HG03575 (cell line): Measurements from ENCODE around the gene CDHR2.

Experiments
- ATAC-seq: cut with Tn5 transposase; IDR thresholded peaks from one replicate; pipeline ENCODE4 v1.9.1; 2021; ENCODE audit not compliant: unreplicated experiment, insufficient number of reproducible peaks, low FRiP score; ENCODE audit errors: extremely low read depth

The CDHR2 gene

DNA sequence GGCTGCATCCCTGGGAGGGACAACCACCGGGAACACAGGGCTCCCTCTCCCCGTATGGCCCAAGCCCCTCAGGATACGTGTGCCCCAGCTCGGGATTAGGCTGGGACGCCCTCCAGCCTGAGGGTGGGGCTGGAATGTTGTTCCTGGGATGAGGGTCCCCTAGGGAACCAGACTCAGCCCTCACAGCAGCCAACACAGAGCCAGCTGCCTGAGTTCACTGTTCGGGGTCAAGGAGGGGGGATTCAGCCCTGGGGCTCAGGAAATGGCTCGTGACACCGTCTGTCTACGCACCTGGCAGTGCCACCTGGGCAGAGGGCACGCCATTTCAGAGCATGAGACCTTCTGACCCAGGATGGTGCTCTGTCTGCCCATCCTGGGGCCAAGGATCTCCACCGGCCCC lies 20.8 kb upstream of the CDHR2 start:
- ATAC-seq, result no peak

DNA sequence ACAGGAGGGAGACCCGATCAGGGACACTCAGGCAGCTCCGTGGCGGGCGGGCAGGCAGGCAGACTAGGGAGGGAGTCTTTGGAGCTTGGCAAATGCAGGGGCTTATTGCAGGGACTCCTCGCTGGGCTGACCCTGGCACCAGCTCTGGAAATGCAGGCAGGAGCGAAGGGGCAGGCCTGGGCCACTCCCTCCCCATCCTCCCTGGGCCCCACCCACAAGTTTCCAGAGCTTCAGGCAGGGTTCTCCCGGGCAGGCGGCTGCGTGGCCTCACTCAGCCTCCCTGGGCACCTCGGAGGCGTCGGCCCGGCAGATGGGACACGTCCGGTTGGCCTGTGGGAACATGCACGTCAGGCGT lies 20.4 kb upstream of the CDHR2 start:
- no peak for ATAC-seq

DNA sequence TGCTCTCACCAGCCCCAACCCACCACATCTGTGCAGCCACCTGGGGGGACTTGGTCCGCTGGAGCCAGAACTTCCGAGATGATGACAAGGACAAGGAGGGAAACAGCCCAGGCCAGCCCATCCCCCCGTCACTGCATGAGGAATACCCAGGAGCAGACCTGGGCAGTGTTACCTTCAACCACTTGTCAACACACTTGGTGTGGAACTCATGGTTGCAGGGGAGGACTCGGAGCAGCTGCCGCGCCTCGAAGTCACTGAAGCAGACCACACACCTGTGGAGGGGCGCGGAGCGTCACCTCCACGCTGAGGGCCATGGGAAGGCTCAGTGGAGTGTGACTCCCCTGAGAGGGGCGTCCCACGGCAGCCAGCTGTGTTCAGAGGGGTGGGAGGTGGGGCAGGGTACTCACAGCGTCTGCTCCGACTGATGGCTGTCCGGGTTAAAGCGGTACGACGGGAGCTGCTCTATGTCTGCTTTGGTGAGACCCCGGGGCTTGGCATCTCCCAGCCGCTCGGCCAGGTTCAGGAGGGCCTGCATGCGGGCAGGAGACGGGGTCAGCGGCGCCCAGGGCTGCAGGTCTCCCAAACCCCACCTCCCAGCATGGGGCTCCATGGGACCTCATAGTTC lies 19.9 kb upstream of the CDHR2 start:
- ATAC-seq, result no peak

DNA sequence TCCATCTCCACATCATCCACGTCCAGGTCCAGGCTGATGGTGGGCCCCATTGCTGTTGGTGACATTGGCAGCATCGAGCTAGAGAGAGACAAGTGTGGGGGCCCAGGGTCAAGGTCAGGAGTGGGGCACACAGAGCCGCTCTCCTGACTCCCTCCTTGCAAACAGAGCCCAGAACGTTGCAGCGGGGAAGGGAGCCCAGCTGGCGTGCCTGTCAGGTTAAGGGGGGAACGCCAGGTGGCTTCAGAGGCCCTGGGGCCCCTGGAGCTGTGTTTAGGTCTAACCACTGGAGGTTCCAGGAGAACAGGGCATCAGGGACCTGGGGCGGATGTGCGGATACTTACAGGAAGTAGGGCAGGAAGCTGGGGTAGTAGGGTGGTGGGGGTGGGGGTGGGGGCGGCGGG lies 19.4 kb upstream of the CDHR2 start:
- no peak for ATAC-seq

GRCh38 chr5:176530393-176530982 lies 18.7 kb upstream of the CDHR2 start:
- ATAC-seq, result no peak

GRCh38 chr5:176530983-176531901 lies 17.9 kb upstream of the CDHR2 start:
- ATAC-seq, result no peak

DNA sequence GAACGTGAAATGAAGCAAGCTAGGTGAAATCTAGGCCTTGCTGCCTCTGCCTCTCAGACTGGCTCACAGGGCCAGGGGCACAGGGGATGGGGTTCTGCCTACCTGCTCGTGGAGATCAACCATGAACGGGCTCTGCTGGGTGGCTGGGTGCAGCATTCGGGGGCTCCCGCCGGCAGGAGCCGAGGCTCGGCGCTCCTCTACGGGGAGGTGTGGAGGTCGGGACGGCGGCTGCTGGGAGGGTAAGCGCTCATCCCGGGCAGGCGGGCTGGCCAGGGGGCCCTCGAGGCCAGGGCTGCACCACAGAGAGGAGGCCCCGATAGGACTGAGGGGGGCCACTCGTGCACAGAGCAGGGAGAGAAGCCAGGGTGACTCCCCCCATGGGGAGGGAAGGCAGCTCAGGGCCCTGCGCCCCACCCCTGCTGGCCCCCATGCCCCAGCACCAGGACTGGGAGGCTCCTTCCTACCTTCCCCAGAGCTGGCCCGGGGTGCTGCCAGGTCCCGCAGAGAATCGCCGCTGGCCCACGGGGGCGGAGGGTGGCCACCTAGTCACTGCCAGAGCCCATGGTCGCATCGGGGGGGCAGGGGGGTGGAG lies 17.1 kb upstream of the CDHR2 start:
- no peak for ATAC-seq

DNA sequence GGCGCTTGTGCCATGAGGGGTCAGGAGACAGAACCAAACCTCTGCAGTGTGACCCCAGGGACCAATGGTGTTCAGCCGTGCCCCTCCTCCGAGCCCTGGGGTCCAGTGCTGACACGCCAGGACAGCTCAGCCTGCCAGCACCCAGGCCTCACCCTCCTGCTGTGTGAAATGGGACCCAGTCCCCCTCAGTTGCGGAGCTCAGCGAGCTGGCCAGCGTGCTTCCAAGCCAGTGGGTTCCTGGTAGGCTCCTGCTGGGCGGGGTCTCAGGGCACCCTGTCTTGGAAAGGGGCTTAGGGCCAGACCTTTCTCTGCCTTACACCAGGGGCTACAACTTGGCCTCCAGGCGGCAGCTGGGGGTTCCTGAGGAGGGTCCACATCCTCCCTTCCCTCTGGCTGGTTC lies 16.3 kb upstream of the CDHR2 start:
- ATAC-seq, result no peak

- no peak for ATAC-seq
Measured at GRCh38 chr5:176533390-176533789, 15.8 kb upstream of the CDHR2 start.

GRCh38 chr5:176533894-176534611 lies 15.1 kb upstream of the CDHR2 start:
- ATAC-seq, result no peak

DNA sequence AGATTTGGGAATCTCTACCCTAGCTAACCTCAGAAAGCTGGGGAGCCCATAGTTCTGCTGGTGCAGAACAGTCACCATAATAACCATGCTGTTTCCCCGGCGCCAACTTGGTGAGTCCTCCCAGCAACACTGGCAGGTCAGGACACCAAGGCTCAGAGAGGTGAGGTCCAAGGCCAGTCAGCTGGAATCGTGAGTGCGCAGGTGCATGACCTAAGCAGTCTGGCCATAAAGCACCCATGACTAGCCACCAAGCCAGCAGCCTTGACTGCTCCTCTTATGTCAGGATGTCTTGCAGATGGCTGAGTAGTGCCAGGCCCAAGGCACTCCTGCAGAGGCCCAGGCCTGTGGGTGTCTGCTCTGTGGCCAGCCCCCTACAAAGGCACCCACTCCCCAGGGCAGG lies 14.5 kb upstream of the CDHR2 start:
- ATAC-seq, result no peak

DNA sequence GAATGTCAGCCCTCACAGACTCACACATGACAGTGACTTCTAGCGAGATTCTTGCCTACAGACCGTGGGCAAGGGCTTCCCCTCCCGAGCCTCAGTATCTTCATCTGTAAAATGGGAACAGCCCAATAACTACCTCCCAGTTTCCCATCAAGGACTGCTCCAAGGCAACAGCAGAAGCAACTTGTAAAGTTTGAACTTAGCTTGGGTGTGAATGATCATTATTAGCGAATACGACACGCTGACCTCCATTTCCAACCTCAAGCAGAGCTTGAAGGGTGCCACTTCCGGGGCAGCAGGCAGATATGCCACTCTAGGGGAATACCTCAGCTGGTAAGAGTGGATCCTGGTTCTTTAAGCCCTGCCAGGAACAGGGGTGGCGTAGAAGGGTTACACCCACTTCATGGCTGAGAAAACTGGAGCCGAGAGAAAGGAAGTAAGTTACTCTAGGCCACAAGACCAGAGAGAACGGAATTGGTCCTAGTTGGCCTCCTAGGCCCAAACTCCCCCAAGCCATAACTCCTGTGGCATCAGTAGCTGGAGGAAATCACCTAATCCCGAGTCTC lies 14.0 kb upstream of the CDHR2 start:
- no peak for ATAC-seq

- ATAC-seq, result no peak
Measured at GRCh38 chr5:176535664-176536131, 13.4 kb upstream of the CDHR2 start.

DNA sequence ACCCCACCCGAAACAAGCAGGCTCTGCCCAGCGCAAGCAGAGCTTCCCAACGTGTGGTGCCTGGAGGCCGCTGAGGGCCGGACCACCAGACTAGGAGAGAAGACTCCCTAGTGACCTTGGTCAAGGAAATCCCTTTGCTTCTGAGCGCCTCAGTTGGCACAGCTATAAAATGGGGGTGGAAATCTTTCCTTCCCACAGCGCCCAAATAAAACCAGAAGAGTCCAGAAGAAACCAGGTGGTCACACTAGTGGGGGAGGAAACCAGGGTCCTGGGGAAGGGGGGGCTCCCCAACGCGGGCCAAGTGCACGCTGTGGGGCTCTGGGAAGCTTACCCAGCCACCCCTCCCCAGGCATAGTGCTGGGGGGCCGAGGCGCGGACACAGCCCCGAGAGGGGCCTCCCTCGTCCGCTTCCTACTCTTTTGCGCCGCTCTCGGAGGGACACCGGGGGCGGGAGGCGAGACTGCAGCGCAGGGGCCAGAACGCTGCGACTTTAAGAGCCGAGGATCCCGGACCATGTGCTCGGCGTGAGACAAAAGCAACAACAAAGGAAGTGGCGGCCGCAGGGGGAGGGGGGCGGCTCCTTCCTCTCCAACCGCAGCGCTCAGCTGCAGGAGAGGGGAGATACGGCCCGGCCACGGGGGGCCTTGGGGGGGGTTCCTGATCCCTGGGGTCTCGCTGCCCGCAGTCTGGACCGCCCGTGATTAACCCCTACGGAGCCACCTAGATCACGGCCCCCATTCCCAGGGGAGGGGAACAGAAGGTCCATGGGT lies 12.8 kb upstream of the CDHR2 start:
- ATAC-seq, result no peak

DNA sequence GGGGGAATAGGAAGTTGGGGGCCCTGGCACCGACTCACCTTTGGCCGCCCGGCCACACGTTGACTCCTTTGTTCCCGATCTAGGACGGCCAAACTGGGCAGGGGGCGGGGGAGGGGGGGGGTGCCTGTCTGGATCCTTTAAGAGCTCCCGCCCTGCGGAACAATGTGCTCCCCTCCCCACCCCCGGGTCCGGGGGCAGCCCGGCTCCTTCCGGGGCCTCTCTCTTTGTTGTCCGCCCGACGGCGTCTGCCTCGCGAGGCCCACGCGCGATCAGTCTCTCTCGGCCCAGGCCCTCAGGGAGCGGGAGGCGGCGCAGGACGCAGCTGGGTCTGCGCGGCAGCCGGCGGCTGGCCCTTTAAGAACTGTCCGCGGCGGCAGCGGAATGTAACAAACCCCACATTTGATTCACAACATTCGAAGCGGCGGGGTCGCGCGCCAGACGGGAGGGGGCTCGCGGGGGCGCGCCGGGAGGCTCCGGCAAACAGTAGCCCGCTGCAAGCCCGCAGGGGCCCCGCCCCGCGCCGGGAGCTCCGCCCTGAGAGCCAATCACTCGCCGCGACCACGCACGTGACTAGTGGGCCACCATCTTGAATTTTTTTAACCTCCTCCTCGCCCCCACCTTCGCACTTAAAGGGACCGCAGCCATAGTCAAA lies 12.1 kb upstream of the CDHR2 start, which contains the start of gene RNF44:
Gene RNF44, minus strand, starts transcription at position 501 of the 652 bp plus-strand sequence. CDS start 4,930 bp downstream, outside the sequence.
- peak; percentile 32 for ATAC-seq

DNA sequence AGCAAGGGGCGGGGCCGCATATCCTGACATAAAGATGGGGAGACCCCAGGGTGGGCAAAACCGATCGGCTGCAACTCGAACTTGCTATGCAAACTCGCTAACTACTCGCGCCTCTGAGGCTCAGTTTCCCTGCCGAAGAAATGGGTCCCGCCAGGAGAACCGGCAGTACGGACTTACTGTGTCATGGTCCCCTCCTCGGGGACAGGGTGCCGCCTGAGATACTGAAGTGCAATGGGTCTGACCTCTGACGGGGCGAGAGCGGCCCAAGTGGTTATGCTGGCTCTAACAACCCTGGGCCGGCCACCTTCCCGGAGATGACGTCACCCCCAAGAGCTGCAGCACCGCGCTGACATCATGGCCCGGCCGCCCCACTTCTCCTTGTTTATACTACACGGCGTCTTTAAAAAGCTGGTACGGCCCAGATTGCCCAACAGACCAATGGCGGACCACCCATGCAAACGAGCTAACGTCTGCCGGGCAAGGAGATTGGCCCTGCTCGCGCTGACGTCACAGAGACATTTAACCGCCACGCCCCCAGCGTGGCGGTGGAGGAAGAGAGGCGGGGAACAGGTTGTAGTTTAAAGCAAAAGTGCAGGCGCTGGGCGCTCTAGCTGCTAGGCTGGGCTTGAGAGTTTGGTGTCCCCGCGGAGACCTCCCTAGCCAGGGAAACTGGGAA lies 11.4 kb upstream of the CDHR2 start:
- ATAC-seq, result peak; percentile 46
